ENCODE results near the gene SMIM3.
"Not testable (repeated sequence)": the region's sequence is repeated elsewhere in the genome, so short reads cannot be mapped to it uniquely, and the experiment has no call there.

DNA sequence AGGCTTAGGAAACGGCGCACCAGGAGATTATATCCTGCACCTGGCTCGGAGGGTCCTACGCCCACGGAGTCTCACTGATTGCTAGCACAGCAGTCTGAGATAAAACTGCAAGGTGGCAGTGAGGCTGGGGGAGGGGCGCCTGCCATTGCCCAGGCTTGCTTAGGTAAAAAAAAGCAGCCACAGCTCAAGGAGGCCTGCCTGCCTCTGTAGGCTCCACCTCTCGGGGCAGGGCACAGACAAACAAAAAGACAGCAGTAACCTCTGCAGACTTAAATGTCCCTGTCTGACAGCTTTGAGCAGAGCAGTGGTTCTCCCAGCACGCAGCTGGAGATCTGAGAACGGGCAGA lies 35.4 kb upstream of the SMIM3 start:
- not testable (repeated sequence) for TF ChIP-seq POLR2A (IDR thresholded peaks at IDR 0.05; ENCODE audit: control extremely low read depth in 1 of 2, low read depth in 2 of 2, low read length in 2 of 2); CHD1 (IDR thresholded peaks at IDR 0.05; ENCODE audit: low read depth, low read length)
